ENCODE data around the gene FAT2.
A peak's percentile ranks its signal among the peaks of the same experiment; 100 is the strongest.
"Not testable (repeated sequence)": the region's sequence is repeated elsewhere in the genome, so short reads cannot be mapped to it uniquely, and the experiment has no call there.

The FAT2 gene

DNA sequence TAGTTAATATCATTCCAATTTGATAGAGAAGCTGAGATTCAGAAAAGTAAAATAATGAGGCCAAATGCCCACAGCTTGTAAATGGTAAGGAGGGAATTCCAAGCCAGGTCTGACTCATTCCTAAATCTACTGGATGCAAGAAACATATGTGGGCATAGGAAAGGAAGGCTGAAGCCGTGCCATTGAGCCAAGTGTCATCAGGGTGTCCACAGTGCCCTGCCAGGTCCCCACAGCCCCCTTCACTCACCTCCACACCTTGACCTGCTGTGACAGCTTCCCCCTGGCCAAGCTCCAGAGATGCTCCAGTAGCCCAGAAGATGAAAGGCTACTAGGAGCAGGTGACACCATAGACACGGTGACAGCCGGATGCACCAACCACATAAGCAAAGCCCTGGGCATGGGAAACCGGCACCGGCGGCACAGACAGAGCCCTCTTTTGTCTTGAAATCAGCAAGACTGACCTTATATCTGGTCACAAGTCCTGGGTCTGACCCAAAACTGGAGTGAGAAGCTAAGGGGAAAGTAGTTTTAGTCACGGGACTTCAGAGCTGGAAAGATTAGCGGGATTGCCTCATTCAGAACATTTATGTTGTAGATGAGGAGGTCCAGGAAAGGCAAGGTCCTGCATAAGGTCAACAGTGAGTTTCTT is 20.1 kb upstream of the FAT2 start:
- DNase-seq = no peak

DNA sequence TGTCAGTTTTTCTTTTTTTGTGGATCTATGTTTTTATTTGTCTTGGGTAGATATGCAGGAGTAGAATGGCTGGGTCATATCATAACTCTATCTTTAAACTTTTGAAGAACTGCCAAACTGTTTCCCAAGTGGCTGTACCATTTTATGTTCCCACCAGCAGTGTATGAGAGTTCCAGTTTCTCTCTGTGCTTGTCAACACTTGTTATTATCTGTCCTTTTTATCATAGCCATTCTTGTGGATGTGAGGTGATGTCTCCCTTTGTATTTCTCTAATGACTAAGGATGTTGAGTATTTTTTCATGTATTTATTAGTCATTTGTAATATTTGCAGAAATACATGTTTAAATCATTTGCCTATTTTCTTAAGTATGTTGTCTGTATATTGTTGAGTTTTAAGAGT is 17.4 kb upstream of the FAT2 start:
- DNase-seq = no peak

DNA sequence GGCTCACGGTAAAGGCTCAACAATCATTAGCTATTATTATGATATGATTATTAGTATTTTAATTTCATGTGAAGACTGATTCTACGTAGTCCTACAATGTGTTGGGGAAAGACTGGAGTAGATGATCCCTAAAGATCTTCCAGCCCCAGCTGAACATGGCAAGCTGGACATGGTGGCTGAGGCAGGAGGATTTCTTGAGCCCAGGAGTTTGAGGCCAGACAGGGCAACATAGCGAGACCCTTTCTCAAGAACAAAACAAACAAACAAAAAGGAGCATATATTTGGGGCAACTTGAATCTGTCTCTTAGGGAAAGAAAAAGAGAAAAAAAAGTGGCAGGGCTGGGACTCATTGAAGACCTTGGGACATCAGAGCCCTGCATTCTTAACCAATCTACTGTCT is 16.2 kb upstream of the FAT2 start:
- DNase-seq = no peak

DNA sequence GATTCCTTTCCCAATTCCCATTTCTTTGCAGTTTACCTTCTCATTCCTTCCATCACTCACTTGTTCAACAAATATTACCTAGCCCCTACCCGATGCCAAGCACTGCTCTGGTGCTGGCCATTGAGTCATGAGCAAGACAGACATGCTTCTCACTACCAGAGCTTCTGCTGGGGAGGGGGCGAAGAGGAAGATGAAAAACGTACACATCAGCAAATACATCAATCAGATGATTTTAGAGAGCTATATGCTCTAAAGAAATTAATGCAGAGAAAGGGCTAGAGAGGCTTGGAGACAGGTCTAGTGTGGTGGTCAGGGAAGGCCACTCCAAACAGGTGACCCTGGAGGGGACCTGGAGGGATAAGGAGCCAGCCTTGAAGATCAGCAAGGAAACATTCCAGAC is 14.4 kb upstream of the FAT2 start:
- no peak for DNase-seq

DNA sequence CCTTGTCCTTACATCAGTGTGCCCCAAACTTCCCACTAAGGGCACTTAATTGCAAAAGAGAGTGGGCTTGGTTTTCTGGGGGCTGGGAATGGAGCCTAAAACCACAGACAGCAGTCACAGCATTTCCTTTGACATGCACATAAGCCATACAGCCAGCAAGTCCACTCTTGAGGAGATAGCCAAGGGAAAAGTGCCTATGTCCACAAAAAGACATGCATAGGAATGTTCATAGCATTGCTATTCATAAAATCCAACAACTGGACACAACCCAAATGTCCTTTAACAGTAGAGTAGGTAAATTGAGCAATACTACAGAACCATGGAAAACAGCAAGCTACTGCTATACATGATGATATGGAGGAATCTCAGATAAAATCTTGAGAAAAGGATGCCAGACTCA is 11.7 kb upstream of the FAT2 start:
- DNase-seq = no peak

DNA sequence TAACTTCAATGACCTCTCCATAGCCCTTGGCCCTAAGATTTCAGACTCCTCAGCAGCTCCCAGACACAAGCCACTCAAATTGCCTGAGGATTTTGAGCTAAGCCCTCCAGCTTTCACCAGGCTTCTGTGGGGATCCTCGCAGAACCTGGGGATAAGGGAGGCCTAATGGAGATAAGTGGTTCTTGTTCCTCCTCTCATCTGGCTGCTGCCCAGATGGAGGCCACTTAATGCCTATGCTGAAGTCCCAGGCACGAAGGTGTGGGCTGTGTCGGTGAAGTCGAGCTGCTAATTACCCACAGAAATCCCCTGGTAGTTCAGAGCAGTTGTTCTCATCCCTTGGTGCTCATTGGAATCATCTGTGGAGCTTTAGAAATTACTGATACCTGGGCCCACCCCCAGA is 10.3 kb upstream of the FAT2 start:
- DNase-seq = peak; percentile 97

DNA sequence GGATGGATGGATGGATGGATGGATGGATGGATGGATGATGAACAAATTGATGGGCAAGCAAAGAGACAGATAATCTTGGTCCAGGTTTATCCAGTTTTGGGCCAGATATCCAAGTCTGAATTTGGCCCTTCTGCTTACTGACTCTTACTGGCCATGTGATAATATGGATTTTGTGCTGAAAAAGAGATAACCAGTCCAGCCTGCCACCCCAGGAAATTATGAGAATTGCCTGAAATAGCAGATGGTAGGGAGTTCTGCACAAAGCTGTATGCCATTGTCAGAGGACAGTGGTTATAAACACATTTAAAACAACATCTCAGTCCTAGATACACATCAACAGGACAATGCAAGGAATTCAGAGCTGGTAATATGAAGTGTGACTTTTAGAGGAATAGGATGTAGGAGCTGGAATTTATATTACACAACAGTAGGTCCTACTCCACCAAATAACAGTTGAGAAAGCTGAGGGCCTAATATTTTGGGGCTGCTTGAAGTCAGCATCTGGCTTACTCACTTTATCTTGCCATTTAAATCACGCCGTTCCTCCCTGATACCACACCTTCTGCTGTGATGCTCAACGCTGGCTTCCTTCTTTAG is 9.0 kb upstream of the FAT2 start:
- no peak for DNase-seq

DNA sequence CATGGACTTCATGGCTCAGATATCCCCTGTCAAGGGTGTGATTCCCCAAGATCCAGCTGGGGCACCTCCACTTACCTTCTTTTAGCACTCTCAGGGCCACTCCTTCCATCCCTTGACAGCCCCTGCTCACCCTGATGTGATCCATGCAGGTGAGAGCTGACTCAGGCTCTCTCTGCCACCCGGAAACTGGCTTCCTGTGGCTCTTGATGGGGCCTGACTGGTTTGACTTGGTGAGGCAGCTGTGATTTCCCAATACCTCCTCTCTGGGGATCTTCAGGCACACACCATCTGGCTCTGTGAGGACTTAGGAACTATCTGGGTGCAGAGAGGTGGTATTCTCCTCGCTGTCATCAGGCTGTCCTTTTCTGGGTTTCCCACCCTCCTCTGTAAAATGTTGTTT is 7.9 kb upstream of the FAT2 start:
- DNase-seq = peak; percentile 46

DNA sequence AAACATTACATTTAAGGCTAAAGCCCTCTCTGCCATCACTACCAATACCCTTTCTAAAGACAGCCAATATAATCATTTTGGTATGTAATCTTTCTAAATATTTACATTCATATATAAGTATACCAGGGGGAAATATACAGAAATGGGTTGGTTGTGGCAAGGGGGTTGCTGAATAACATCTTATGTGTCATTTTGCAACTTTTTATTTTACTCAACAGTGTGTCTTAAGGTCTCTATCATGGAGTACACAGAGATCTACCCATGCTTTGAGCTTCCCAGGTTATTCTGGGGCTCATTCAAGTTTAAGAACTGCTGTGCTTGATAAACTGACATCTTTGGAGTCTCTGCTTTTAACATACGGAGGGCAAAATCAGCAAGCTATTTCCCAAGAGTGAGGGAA is 7.4 kb upstream of the FAT2 start:
- DNase-seq = no peak

DNA sequence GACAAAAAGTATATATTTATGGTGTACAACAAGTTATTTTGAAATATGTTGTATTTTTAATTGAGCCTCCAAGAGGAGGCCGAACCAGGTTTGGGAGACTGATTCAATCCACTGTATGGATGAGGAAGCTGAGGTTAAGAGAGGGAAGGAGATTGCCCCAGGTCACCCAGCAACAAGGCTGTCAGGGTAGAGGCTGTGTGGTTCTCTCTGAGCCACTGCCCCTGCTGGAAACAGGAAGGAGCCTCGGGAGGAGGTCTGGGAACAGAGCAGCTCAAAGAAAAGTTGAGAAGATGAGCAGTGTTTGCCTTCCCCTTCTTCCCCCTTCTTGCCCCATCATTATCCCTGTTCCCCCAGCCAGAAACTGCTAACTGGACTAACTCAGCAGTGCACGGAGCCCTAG is 6.6 kb upstream of the FAT2 start:
- no peak for DNase-seq

DNA sequence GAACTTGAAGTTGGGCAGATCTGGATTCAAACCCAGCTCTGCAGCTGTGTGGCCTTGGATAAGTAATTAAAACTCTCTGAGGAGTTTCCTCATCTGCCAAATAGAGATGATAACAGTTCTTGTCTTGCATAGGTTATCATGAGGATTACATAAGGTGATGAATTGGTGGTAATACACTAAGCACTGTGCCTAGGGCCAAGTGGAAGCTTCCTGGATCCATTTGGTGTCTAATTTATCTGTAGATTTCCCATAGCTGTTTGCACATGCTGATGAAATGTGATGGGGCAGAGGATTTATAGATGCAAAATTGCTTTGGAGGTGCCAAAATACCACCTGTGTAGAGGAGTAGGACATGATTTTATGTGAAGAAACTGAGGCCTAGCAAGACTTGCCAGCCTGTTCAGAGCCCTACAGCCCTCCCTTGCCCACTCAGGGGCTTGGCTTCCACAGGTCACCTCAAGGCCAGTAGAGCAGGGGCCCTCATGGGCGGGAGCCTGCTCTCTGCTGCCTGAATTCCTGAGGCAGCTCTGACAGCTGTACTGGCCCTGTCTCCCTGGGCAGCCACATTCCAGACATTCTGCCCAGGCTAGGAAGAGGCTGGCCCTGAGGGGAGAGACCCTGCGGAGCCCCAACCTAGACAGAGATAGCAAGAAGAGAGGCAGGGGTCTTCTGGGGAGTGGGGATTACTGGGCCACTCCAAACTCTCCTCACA is 5.9 kb upstream of the FAT2 start:
- DNase-seq = no peak

DNA sequence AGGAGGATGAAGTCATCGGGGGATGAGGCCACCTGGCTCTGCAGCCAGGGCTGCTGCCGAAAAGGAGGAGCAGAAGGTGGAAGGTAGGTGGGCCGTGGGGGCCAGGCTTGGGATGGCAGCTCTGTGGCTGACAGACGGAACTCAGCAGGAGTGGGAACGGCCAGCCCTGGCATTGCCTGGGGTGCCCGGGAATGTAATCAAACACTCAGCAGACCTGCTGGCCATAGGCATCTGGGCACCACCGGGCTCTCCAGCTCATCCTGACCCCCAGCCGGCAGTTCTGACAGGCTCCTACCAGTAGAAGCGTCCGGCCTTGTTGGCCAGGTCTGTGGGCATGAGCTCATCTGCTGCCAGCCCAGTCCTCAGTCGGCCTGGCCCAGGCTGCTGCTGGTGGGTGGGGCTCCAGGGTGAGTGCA is 4.3 kb upstream of the FAT2 start:
- DNase-seq = peak; percentile 37

DNA sequence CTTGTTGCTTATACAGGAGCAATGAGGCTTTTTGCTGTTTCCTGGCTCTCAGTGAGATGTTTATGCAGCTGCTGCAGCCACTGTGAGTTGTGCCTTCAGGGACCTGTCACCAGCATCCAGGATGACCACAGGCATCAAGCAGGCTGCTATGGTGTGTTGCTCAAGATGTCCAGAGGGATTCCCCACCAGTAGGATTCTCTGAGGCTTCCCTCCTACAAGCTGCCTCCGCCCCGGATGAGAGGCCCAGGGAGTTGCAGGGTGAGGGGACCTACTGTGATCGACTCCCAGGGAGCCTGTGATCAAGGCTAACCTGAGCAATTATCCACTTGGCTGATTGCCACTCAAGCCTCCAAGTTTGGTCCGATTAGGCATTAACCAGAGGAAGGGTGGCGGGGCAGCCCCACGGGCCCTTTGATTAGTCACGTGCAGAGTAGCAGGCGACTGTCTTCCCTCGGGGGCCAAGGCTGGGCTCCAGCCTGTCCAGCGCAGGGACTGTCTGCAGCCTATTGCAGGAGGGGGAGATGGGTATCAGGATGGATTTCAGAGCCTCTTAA is 1.8 kb upstream of the FAT2 start:
- DNase-seq = no peak

DNA sequence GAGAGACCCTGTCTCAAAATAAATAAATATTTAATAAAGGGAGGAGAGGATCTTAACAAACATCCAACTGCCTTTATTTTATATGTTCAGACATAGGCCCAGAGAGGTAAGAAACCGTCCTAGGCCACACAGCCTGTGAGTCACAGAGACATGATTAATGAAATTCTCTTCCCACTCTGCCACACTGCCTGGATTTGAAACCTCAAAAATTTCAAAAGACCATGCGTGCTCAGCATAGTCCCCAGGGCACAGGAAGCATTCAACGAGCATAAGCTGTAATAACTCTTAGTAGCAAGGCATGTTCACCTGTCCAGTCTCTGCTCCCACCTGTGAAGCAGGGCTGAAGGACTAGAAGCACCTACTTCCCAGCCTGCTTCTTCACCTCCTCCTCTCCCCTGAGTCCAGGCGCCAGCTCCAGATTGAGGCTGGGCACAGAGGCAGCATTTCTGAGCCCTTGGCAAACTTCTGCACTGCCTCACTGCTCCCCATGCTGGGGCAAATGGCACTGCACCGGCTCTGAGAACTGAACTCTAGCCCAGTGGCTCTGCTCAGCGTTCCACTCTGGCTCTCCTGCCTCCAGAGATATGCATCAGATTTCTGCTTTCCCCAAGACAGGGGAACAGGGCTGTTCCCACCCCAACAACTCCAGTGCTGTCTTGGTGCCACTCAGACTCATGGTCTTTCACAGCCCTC is 1.1 kb downstream of the FAT2 start:
- no peak for DNase-seq

DNA sequence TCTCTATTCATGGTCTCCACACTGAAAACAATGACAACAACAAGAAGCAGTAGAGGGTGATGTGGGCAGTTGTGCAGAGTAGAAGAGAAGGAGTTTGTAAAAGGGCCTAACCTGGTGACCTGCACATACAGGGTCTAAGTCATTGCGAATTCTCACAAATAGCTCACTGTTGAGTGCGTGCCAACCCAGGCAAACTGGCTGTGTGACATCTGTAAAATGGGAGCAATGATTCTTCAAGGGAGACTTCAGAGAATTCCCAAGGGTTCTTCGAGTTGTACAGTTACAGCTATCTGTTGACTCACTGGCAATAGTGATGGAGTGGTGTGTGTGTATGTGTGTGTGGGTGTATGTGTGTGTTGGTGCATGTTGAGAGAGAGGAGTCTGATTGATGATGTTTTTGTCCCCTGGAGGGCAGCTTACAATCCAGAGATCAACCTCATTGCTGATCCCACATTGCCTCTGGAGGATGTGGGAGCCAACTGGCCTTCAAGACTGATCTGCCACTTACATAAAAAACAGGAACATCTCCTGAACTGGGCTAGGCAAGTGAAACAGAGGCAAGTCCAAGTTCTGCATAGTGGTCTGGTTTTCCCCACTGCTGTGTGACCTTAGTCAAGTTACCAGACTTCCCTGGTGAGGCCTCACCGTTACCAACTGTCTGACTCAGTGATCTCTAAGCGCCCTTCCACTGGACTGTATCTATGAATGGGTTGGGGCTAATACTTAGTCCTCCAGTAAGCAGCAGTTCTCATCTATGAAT is 3.2 kb downstream of the FAT2 start:
- no peak for DNase-seq

DNA sequence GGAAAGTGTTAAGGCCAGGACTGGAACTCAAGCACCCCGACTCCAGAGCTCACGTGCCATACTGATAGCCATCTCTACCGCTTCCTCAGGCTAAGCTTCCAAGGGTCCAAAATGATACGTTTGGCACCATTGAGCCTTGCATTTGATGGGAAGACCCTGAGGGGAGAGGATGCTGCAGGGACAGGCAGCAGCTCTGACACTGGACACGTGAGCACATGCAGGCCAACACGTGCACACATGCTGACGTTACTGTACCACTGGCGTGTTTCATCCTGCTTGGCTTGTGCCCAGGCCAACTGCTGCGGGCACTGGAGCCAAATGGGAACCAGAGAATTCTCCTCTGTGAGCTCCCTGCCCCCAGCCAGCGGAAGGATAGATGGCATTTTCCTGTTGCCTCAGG is 5.2 kb downstream of the FAT2 start:
- DNase-seq = no peak

DNA sequence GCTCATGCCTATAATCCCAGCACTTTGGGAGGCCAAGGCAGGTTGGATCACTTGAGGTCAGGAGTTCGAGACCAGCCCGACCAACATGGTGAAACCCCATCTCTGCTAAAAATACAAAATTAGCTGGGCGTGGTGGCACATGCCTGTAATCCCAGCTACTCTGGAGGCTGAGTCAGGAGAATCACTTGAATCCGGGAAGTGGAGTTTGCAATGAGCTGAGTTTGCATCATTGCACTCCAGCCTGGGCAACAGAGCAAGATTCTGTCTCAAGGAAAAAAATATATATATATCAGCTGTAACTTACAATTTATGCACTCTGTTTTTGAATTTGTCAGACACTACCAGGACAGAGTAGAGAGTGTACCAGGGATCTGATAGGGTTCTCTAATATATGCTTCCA is 5.8 kb downstream of the FAT2 start:
- DNase-seq = not testable (repeated sequence)

DNA sequence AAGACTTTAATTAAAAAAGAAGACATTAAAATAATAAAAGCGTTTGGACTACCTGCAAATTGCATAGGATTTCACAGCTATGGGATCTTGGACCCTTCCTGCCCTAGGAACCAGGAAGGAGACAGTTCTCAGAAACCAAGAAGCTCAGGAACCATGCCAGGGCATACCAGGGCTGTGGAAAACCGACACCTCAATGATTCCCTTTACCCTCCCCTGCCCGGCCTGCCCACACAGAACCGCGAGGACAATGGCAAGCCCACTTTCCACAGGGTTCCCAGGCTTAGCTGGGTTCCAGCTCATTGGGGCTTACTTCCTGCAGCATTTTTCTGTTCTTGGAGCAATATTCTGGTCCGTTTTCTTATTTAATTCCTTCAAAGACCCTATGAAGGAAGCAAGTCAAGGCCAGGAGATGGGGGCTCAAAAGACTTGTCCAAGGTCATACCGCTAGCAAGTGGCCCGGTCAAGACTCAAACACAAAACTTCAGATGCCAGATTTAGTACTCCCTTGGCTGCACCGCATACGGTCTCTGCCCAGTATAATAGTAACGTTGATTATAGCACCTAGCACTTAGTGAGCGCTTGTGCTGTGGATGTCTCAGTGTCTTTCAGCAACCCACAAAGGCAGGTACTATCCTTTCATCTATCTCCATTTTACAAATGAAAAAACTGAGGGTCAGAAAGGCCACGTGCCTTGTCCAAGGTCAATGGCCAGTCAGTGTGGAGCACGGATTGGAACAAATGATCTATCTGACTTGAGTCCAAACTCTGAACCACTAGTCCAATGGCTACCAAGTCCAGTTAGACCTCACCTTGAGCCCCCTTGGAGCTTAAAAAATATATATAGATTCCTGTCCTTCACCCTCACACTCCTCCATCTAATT is 6.8 kb downstream of the FAT2 start:
- DNase-seq = no peak

DNA sequence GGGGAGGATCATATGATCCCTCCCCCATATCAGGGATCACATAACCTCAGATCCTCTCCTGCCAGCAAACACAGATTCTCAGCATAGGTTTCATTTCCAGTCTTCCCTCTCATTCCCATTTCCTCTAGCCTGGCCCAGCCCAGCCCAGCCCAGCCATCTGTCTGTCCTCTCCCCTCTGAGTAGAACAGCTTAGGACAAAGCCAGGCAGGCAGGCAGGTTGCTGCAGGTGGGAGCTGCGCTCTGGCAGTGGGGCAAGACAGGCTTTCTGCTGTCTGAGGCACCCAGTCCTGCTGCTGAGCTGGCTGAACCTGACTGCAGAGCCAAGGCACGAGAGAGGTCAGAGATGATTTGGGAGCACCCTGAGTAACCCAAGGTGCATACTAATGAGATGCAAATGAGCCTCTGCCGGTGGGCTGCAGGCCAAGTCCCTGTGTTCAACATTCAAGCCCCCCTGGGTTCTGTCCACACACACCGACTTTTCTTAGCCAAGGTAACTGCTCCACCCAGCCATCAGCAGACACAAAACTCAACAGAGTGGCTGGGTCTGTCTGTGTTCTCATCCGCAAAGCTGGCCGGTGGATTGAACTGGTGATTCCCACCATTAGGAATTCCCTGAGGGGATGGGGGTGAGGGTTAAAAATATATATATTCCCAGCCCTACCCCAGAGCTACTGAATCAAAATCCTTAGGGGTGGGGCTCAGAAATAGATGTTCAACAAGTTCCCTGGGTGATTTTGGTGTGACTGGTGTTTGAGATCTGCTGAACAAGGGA is 9.1 kb downstream of the FAT2 start:
- peak; percentile 52 for DNase-seq

DNA sequence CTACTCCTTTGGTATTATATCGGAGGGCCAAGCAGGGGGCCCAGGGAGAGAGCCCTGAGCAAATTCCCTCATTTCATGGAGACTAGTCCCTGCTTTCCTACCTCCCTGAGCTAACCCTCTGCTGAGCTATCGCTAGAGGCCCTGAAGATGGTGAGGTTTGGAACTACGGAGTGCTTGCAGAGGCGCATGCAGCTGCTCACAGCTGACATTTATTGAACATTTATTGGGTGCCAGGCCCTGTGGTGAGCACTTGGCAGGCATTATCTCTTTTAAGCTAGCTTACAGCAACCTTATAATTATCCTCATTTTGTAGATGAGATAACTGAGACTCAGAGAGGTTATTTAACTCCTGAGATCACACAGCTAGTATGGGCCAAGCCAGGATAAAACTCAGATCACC is 9.8 kb downstream of the FAT2 start:
- DNase-seq = no peak

DNA sequence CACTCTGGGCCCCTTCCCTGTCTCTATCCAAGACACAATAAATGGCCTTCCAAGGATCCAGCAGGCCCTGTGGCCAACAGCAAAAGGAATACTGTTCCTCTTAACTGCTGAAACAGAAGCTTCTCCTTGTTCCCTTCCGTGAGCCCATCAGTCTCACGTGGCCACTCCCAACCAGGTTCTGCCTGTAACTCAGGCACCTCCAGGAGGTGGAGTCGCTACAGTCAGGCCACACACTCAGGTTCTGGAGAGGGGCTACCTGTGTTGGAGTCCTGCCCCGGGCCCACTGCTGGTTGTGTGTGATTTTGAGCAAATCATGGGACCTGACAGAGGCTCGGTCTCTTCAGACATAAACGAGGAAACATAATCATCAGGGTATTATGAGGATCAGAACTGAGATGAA is 10.3 kb downstream of the FAT2 start:
- DNase-seq = no peak
